ENCODE data around the gene NPRL2.

NPRL2 gene

GRCh38 chr3:50350213-50350526 is 405 bp downstream of the NPRL2 start:
- DNase-seq (ENCODE audit: low read depth, low spot score): no peak

GRCh38 chr3:50347187-50347813 is 3.3 kb downstream of the NPRL2 start:
- no peak for DNase-seq (ENCODE audit: low read depth, low spot score)

GRCh38 chr3:50345586-50346234 is 4.9 kb downstream of the NPRL2 start, which contains the start of gene ZMYND10:
Gene ZMYND10, minus strand, starts transcription at chr3:50345732. Its CDS starts 153 bp downstream, at chr3:50345579.
- no peak for DNase-seq (ENCODE audit: low read depth, low spot score)

DNA sequence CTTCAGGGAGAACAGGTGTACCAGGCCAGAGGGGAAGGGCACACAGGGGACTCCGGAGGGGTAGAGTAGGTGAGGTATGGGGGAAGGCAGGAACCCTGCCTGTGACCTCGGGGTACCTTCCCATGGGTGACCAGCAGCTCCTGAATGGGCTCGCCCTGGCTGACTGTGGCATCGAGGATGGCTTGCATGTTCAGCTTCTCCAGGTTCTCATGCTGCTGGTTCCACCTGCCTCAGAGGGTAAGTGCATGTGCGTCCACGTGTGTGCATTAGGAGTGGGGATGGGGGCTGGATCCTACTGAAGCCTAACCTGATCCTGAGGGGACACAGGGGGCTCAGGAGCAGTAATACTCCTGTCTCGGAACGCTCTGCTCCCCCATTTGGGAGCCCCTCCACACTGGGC is 5.6 kb downstream of the NPRL2 start:
- no peak for DNase-seq (ENCODE audit: low read depth, low spot score)

DNA sequence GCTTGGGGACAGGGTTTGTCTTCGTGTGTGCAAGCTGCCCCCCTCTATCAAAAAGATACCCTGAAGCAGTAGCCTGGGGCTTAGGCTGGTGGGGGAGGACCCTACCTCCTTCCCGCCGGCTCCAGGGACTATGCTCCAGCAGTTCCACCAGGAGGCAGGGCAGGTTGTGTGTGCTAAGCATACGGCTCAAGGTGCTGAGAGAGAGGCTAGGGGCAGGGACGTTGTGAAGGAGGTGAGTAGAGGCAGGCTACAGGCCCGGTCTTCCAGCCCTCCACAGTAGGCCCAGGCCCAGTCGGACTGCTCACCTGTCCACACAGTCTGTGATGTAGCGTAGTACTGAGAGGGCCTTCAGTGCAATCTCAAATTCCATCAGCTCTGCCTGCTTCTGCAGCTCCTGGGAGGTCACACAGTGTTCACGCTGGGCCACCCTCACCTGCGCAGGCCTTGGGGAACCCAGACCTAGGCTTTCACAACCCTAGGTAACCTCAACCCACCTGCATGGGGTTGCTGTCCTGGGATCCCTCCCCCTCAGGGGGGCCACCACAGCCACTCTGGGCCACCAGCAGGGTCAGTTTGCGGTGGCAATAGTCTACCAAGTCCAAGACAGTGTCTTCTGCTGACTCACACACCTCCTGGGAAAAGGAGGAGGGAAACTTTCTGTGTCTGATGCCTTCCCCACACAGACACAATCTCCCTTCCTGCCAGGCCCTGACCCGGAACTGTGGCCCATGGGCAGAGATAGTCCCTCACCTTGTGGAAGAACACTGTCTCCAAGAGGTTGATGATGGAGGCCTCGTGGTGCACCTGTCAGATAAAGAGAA is 7.6 kb downstream of the NPRL2 start:
- DNase-seq (ENCODE audit: low read depth, low spot score): no peak

DNA sequence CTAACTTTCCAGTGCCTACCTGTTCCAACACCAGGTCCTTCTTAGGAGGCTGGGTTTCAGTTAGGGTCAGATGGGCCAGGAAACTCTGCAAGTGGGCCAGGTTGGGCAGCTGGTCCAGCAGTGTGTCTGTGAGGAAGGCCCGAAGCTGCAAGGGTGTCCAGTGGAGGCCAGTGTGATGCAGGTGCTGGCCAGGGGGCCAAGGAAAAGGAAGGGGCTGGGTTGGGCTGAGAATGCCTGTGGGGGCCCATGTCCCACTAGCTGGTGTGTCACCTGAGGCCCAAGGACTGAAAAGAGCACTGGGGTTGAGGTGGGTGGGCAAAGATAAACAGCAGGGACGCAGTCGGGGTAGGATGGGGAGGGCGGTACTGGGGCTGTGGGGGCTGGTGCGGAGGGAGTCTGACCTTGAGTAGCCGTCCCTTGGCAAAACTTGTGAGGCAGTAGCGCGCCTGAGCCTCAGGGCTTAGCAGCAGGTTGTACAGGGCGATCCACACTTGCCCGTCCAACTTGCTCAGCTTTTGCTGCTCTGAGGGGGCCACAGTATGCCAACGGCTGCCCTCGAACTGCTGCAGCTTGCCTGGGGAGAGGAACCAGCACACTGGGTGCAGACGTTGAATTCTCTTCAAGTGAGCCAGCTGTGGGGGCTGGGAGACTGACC is 8.5 kb downstream of the NPRL2 start:
- DNase-seq (ENCODE audit: low read depth, low spot score): no peak

- no peak for DNase-seq (ENCODE audit: low read depth, low spot score)
Observed at GRCh38 chr3:50341537-50341936, 9.0 kb downstream of the NPRL2 start.

DNA sequence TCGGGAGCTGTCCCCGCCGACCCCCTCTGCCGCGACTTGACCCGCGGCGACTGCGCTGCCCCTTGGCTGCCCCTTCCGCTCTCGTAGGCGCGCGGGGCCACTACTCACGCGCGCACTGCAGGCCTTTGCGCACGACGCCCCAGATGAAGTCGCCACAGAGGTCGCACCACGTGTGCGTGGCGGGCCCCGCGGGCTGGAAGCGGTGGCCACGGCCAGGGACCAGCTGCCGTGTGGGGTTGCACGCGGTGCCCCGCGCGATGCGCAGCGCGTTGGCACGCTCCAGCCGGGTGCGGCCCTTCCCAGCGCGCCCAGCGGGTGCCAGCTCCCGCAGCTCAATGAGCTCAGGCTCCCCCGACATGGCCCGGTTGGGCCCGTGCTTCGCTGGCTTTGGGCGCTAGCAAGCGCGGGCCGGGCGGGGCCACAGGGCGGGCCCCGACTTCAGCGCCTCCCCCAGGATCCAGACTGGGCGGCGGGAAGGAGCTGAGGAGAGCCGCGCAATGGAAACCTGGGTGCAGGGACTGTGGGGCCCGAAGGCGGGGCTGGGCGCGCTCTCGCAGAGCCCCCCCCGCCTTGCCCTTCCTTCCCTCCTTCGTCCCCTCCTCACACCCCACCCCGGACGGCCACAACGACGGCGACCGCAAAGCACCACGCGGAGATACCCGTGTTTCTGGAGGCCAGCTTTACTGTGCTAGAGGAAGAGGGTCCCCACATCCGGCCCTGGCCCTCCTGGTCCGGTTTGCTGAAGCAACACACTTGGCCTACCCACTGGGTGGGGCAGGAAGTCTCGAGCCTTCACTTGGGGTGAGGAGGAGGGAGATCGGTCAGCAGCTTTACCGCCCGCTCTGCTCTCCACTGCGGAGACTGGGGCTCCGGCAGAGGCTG is 9.9 kb downstream of the NPRL2 start, which contains the start of gene RASSF1:
Gene RASSF1, minus strand, starts transcription at position 389 of the 882 bp plus-strand sequence. Its CDS starts 31 bp downstream, at position 358.
- no peak for DNase-seq (ENCODE audit: low read depth, low spot score)

GRCh38 chr3:50340147-50340447 is 10.5 kb downstream of the NPRL2 start:
- no peak for DNase-seq (ENCODE audit: low read depth, low spot score)

GRCh38 chr3:50339485-50340146 is 11.0 kb downstream of the NPRL2 start:
- DNase-seq (ENCODE audit: low read depth, low spot score): no peak

DNA sequence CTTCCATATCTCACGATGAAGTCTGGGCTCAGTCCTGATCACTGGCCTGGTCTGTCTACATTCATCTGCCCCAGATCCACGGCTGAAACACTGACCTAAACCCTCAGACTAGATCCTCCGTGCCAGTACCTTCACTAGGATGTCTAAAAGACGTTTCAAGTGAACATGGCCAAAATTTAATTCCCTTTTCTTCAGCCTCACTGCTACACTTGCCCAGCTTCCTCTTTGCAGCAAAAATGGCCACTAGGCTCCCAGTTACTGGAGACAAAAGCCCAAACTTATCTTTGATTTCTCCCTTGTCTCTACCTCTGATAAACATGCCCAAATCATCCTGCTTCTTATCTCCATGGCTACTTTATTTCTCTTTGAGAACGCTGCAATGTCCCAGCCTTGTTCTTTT is 11.6 kb downstream of the NPRL2 start:
- DNase-seq (ENCODE audit: low read depth, low spot score): no peak

DNA sequence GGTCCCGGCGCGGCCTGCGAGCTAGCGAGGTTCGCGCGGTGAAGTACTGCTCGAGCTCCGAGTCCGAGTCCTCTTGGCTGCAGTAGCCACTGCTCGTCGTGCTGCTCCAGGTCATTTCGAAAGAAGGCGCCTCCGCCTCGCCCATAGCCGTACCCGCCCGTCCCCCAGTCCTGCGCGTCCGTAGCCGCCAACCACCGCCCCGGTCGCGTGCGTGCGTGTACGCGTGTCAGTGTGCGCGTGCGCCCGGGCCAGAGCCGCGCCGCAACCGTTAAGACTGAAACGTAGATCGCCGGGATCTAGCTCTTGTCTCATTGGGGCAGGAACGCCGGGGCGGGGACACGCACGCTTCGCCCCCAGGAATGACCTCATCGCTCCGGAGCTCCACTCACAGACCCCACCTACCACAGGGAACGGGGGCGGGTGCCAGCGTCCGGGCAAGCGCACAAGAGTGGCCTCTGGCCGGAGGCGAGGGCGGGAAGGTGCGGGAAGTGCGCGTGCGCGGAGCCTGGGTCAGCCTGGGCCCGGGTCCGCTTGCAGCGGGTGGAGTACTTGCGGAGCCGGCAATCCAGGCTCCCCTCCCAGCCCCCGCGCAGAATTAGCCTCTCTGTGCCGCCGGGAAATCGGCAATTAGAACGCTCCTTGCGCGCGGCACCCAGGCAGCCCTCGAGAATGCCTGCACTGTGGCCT is 13.3 kb downstream of the NPRL2 start:
- DNase-seq (ENCODE audit: low read depth, low spot score): peak; percentile 97

- DNase-seq (ENCODE audit: low read depth, low spot score): no peak
Observed at GRCh38 chr3:50336452-50337174, 14.0 kb downstream of the NPRL2 start.

GRCh38 chr3:50334339-50335075 is 16.1 kb downstream of the NPRL2 start:
- DNase-seq (ENCODE audit: low read depth, low spot score): no peak

DNA sequence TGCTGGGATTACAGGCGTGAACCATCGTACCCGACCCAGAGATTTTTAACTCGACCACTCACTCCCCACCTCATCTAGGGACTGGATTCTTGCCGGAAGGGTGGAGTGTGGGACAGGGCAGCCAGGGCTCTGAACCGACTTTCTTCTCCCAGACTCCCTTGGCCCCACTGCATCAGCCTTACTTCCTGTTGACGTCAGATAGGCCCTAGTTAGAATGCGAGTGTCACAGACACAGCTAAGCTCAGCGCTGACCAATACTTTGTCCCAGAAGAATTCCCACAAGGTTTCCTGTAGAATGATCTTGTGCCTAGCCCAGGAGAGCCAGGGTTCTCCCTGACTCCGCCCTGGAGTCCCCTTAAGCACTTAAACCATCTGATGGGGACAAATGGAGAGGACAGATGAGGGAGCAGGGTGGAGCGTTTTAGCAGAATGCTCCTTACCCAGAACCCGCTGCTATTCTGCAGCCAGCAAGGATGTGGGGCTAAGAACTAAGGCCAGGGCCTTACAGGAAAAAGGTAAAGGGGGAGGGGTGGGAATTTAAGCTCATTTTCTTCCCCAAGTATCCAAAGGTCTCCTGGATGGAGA is 16.7 kb downstream of the NPRL2 start:
- no peak for DNase-seq (ENCODE audit: low read depth, low spot score)

DNA sequence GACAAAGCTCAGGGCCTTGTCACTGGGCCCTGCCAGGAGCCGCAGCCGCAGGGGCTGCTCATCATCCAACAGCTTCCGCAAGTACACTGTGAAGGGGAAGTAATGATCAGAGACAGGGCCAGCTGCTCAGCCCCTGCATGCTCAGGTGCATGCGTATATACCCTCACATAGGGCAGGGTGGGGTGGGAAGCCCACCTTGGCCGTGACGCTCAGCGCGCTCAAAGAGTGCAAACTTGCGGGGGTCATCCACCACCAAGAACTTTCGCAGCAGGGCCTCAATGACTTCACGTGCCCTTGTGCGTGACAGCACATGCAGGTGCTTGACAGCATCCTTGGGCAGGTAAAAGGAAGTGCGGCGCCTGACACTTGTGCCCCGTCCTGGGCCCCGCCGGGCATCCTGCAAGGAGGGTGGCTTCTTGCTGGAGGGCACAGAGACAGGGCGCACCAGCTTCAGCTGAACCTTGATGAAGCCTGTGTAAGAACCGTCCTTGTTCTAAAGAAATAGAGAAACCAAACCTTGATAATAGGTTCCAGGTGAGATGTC is 19.1 kb downstream of the NPRL2 start:
- no peak for DNase-seq (ENCODE audit: low read depth, low spot score)

GRCh38 chr3:50330330-50330729 is 20.2 kb downstream of the NPRL2 start:
- no peak for DNase-seq (ENCODE audit: low read depth, low spot score)

All from brain pericyte (primary cell).